ENCODE measurements around the gene ASCC1. TPM values are rescaled to one million over a fixed set of nuclear protein-coding genes. Genes with fewer than 3 reads are reported as not detected.

Gene ASCC1
- total RNA-seq, 2 experiments from 2014 or later: 61.6 to 66.2 TPM

GRCh38 chr10:72122221-72122620 is 93.9 kb downstream of the ASCC1 start:
- intact Hi-C loops (cut with micrococcal nuclease): no loop called here
- Mint-ChIP-seq H3K36me3 (ENCODE audit: low read depth) (peaks cover 27% of the 10 kb centered on the region), H3K4me1 (ENCODE audit: low read depth) (peaks cover 33% of the 10 kb centered on the region), H3K27ac (no peak overlapping the region), H3K4me3 (no peak overlapping the region), H3K9me3 (no peaks in the 10 kb centered on the region), H3K27me3 (no peaks in the 10 kb centered on the region)
- CTCF ChIA-PET: interaction anchor here (0.9 to 1.5 kb wide), 6 partner anchors 9 to 218 kb away, joined by 3 to 5 read pairs (median 4); no protein-coding TSS in a partner anchor
- POLR2A ChIA-PET: interaction anchor here (0.5 to 1.3 kb wide), 3 partner anchors 14 to 121 kb away, joined by 3 read pairs; no protein-coding TSS in a partner anchor
- peak; percentile 46 for DNase-seq
- peak; percentile 39 for ATAC-seq
- TF ChIP-seq CTCF (IDR thresholded peaks at IDR 0.05): no peak

GRCh38 chr10:72121389-72121788 is 94.7 kb downstream of the ASCC1 start:
- Mint-ChIP-seq H3K27ac (no peak overlapping the region), H3K4me1 (ENCODE audit: low read depth) (peaks cover 29% of the 10 kb centered on the region), H3K27me3 (no peaks in the 10 kb centered on the region), H3K4me3 (no peak overlapping the region), H3K36me3 (ENCODE audit: low read depth) (peaks cover 26% of the 10 kb centered on the region), H3K9me3 (peaks cover 3% of the 10 kb centered on the region)
- POLR2A ChIA-PET: no interaction called here
- intact Hi-C loops (cut with micrococcal nuclease): no loop called here
- no peak for ATAC-seq
- CTCF ChIA-PET: interaction anchor here (0.9 kb wide), 1 partner anchor 11 kb away, joined by 4 read pairs; no protein-coding TSS in a partner anchor
- DNase-seq: no peak
- no peak for TF ChIP-seq CTCF (IDR thresholded peaks at IDR 0.05)

GRCh38 chr10:72116372-72116771 is 99.7 kb downstream of the ASCC1 start:
- no peak overlapping the region for H3K27ac Mint-ChIP-seq
- POLR2A ChIA-PET: interaction anchor here (0.9 to 1.4 kb wide), 3 partner anchors 10 to 202 kb away, joined by 3 read pairs; partner anchors contain the start of genes ANAPC16 and ASCC1
- H3K9me3 Mint-ChIP-seq: peaks cover 4% of the 10 kb centered on the region
- peaks cover 35% of the 10 kb centered on the region for H3K36me3 Mint-ChIP-seq (ENCODE audit: low read depth)
- H3K4me3 Mint-ChIP-seq: no peak overlapping the region
- H3K27me3 Mint-ChIP-seq: no peaks in the 10 kb centered on the region
- no peak for TF ChIP-seq CTCF (IDR thresholded peaks at IDR 0.05)
- DNase-seq (no peak), ATAC-seq (no peak)
- CTCF ChIA-PET: interaction anchor here (1.0 to 8.2 kb wide), 5 partner anchors 10 to 221 kb away, joined by 3 to 41 read pairs (median 4); no protein-coding TSS in a partner anchor
- intact Hi-C loops (cut with micrococcal nuclease): no loop called here
- H3K4me1 Mint-ChIP-seq (ENCODE audit: low read depth): peaks cover 20% of the 10 kb centered on the region

GRCh38 chr10:72114706-72115450 is 101.2 kb downstream of the ASCC1 start:
- TF ChIP-seq CTCF (IDR thresholded peaks at IDR 0.05): no peak
- ChIA-PET POLR2A (interaction anchor here (0.6 kb wide), 1 partner anchor 64 kb away, joined by 4 read pairs; no protein-coding TSS in a partner anchor), CTCF (interaction anchor here (0.7 to 8.2 kb wide), 4 partner anchors 12 to 223 kb away, joined by 3 to 41 read pairs (median 4); no protein-coding TSS in a partner anchor)
- no peak for DNase-seq
- Mint-ChIP-seq H3K27ac (no peak overlapping the region), H3K27me3 (no peaks in the 10 kb centered on the region), H3K36me3 (ENCODE audit: low read depth) (peaks cover 34% of the 10 kb centered on the region), H3K9me3 (peaks cover 4% of the 10 kb centered on the region), H3K4me3 (no peak overlapping the region), H3K4me1 (ENCODE audit: low read depth) (peaks cover 28% of the 10 kb centered on the region)
- ATAC-seq: no peak
- intact Hi-C loops (cut with micrococcal nuclease): no loop called here

Measured in activated CD8-positive, alpha-beta T cell treated with anti-CD3 and anti-CD28 coated beads for 36 hours (primary cell).